CD4-positive, alpha-beta T cell (primary cell): ENCODE data around the gene PTGDR2. TPM values are rescaled to one million over a fixed set of nuclear protein-coding genes. Genes with fewer than 3 reads are reported as not detected.

Source experiments
- ATAC-seq: fragments of 200-7000 bp; cut with Tn5 transposase; one replicate; pipeline ENCODE4 v1.10.0; 2022; ENCODE audit warnings: mild to moderate bottlenecking; ENCODE audit not compliant: poor library complexity
- CTCF ChIA-PET: fragments of 350-600 bp; sonication (Branson Sonifier 250); formaldehyde crosslinking; loops from one replicate; lab custom pipeline; 2021; ENCODE audit warnings: antibody characterized with exemption, inconsistent platforms; lab: Charles Lee
- POLR2A ChIA-PET: fragments of 350-600 bp; sonication (Branson Sonifier 250); formaldehyde crosslinking; loops from one replicate; lab custom pipeline; 2021; ENCODE audit warnings: antibody characterized with exemption, inconsistent platforms; lab: Charles Lee
- DNase-seq, 14 experiments: peaks; one replicate each; pipeline ENCODE4 v3.0.0-alpha.2; 2013 to 2020; ENCODE audit warnings: mixed read lengths in 2 of 14
- H3K27ac ChIP-seq, 2 donors: one replicate each; pipeline versions ENCODE4 v1.5.1 to v1.7.0; 2013; ENCODE audit warnings: low read length in 2 of 2, low read depth in 1 of 2, mild to moderate bottlenecking in 1 of 2
- H3K27me3 ChIP-seq, 2 experiments: 1 replicate in 1 of 2; 2 replicates in 1 of 2; pipeline versions ENCODE4 v1.6.1 to v1.7.0; 2013; ENCODE audit warnings: low read length in 2 of 2, control low read depth in 1 of 2, mild to moderate bottlenecking in 1 of 2, moderate library complexity in 1 of 2; ENCODE audit not compliant: insufficient read depth in 2 of 2, control insufficient read depth in 1 of 2
- H3K36me3 ChIP-seq: one replicate; pipeline ENCODE4 v1.6.1; 2013; ENCODE audit warnings: low read length, control low read depth; ENCODE audit not compliant: insufficient read depth
- H3K4me1 ChIP-seq: one replicate; pipeline ENCODE4 v1.6.1; 2013; ENCODE audit warnings: low read length, control low read depth; ENCODE audit not compliant: insufficient read depth
- H3K4me3 ChIP-seq: one replicate; pipeline ENCODE4 v1.5.1; 2013; ENCODE audit warnings: mild to moderate bottlenecking, low read length, moderate library complexity
- H3K9me3 ChIP-seq, 2 experiments: 1 replicate in 1 of 2; 2 replicates in 1 of 2; pipeline versions ENCODE4 v1.6.1 to v1.7.0; 2013; ENCODE audit warnings: low read length in 2 of 2, mild to moderate bottlenecking in 2 of 2, control low read depth in 1 of 2, moderate library complexity in 1 of 2; ENCODE audit not compliant: control insufficient read depth in 1 of 2, insufficient read depth in 1 of 2
- H3K27ac Mint-ChIP-seq: one replicate; pipeline ENCODE4 v1.8.0; 2020; ENCODE audit warnings: mixed read lengths
- H3K27me3 Mint-ChIP-seq: one replicate; pipeline ENCODE4 v1.8.0; 2021; ENCODE audit warnings: mixed read lengths
- H3K36me3 Mint-ChIP-seq: one replicate; pipeline ENCODE4 v1.8.0; 2021; ENCODE audit warnings: low read depth, mixed read lengths
- H3K4me1 Mint-ChIP-seq: one replicate; pipeline ENCODE4 v1.8.0; 2021; ENCODE audit warnings: low read depth, mixed read lengths
- H3K4me3 Mint-ChIP-seq: one replicate; pipeline ENCODE4 v1.8.0; 2020; ENCODE audit warnings: mild to moderate bottlenecking, mixed read lengths
- H3K9me3 Mint-ChIP-seq: one replicate; pipeline ENCODE4 v1.8.0; 2020; ENCODE audit warnings: mixed read lengths
- CTCF ChIP-seq: fragments of 200-600 bp; IDR thresholded peaks from one replicate; pipeline ENCODE4 v1.8.0; 2022; ENCODE audit warnings: antibody characterized with exemption, mild to moderate bottlenecking
- intact Hi-C, 2 experiments: fragments of 100-400 bp; cut with DNase I in 1 of 2; cut with micrococcal nuclease in 1 of 2; formaldehyde crosslinking; loops; one replicate each; pipeline versions ENCODE4 v1.15.1 to v1.9.0; 2023 to 2025; cut with DNase I, micrococcal nuclease
- total RNA-seq, 174 experiments: library from RNA in 2 of 174; stranded (reverse) in 2 of 174; gene quantifications; one replicate each; pipeline ENCODE4 v1.2.3 and lab custom pipeline; 2021 to 2026

PTGDR2 gene
- total RNA-seq, 2 experiments from 2014 or later: 0.36 TPM

- no peak overlapping the region for H3K27ac Mint-ChIP-seq
- no peak overlapping the region for H3K4me3 Mint-ChIP-seq
- Histone ChIP-seq H3K27ac (no peak overlapping the region), H3K27me3 (no peaks in the 10 kb centered on the region), H3K9me3 (no peaks in the 10 kb centered on the region), H3K36me3 (peaks cover 30% of the 10 kb centered on the region), H3K4me3 (no peak overlapping the region), H3K4me1 (no peaks in the 10 kb centered on the region)
- no peak for DNase-seq
- ChIA-PET POLR2A (no interaction called here), CTCF (interaction anchor here (1.5 kb wide), 1 partner anchor 48 kb away, joined by 3 read pairs; no protein-coding TSS in a partner anchor)
- H3K4me1 Mint-ChIP-seq: no peaks in the 10 kb centered on the region
- H3K36me3 Mint-ChIP-seq: peaks cover 63% of the 10 kb centered on the region
- no peaks in the 10 kb centered on the region for H3K9me3 Mint-ChIP-seq
- H3K27me3 Mint-ChIP-seq: no peaks in the 10 kb centered on the region
- intact Hi-C loops: no loop called here
- no peak for TF ChIP-seq CTCF
- ATAC-seq: no peak
Measured at GRCh38 chr11:60878245-60879101, 22.7 kb upstream of the PTGDR2 start.

GRCh38 chr11:60876168-60876485 lies 20.4 kb upstream of the PTGDR2 start:
- no peak overlapping the region for H3K27ac ChIP-seq
- no peak overlapping the region for H3K4me3 Mint-ChIP-seq
- ChIA-PET CTCF (no interaction called here), POLR2A (interaction anchor here (1.1 kb wide), 1 partner anchor 51 kb away, joined by 3 read pairs; no protein-coding TSS in a partner anchor)
- no peaks in the 10 kb centered on the region for H3K9me3 Mint-ChIP-seq
- peaks cover 30% of the 10 kb centered on the region for H3K36me3 ChIP-seq
- H3K4me1 Mint-ChIP-seq: peaks cover 7% of the 10 kb centered on the region
- no peaks in the 10 kb centered on the region for H3K9me3 ChIP-seq
- H3K36me3 Mint-ChIP-seq: peaks cover 40% of the 10 kb centered on the region
- no peak overlapping the region for H3K4me3 ChIP-seq
- no peak for TF ChIP-seq CTCF
- no peak for ATAC-seq
- no peaks in the 10 kb centered on the region for H3K27me3 Mint-ChIP-seq
- H3K4me1 ChIP-seq: peaks cover 14% of the 10 kb centered on the region
- no peaks in the 10 kb centered on the region for H3K27me3 ChIP-seq
- intact Hi-C loops: no loop called here
- no peak for DNase-seq
- H3K27ac Mint-ChIP-seq: no peak overlapping the region

GRCh38 chr11:60875366-60876167 lies 19.8 kb upstream of the PTGDR2 start:
- Histone ChIP-seq H3K36me3 (peaks cover 24% of the 10 kb centered on the region), H3K4me1 (peaks cover 19% of the 10 kb centered on the region), H3K9me3 (no peaks in the 10 kb centered on the region), H3K27ac (no peak overlapping the region), H3K27me3 (no peaks in the 10 kb centered on the region), H3K4me3 (no peak overlapping the region)
- intact Hi-C loops: no loop called here
- ChIA-PET POLR2A (interaction anchor here (1.1 kb wide), 1 partner anchor 51 kb away, joined by 3 read pairs; no protein-coding TSS in a partner anchor), CTCF (no interaction called here)
- Mint-ChIP-seq H3K9me3 (no peaks in the 10 kb centered on the region), H3K27me3 (no peaks in the 10 kb centered on the region), H3K27ac (no peak overlapping the region), H3K4me3 (no peak overlapping the region), H3K36me3 (peaks cover 34% of the 10 kb centered on the region), H3K4me1 (peaks cover 7% of the 10 kb centered on the region)
- no peak for TF ChIP-seq CTCF
- no peak for ATAC-seq
- no peak for DNase-seq
